HCT116 (cell line): ENCODE measurements around the gene NBAS. TPM values are rescaled to one million over a fixed set of nuclear protein-coding genes. Genes with fewer than 3 reads are reported as not detected.

Experiments used
- ATAC-seq: fragments of 200-7000 bp; cut with Tn5 transposase; 2 replicates; pipeline ENCODE4 v1.9.1; 2020; ENCODE audit warnings: mild to moderate bottlenecking, moderate library complexity
- BruUV-seq: library from RNA; stranded (reverse); fragments of 400-500 nt; replicated peaks from 2 replicates; lab custom pipeline; 2021; lab: Mats Ljungman, UMichigan
- CTCF ChIA-PET: fragments of 300-600 bp; sonication (Branson Sonifier 250); formaldehyde crosslinking; loops from one replicate; lab custom pipeline; 2021; ENCODE audit warnings: antibody characterized with exemption; lab: Charles Lee
- POLR2A ChIA-PET: fragments of 300-600, 350-600 bp; sonication (Branson Sonifier 250); formaldehyde crosslinking; loops from one replicate; lab custom pipeline; 2021; ENCODE audit warnings: antibody characterized with exemption; lab: Charles Lee
- RAD21 ChIA-PET, 2 experiments: fragments of 300-600 bp; sonication (Branson Sonifier 250); formaldehyde crosslinking; loops; one replicate each; lab custom pipeline; 2023; ENCODE audit warnings: low total read pairs in 2 of 2; ENCODE audit not compliant: uncharacterized antibody in 2 of 2, unreplicated experiment in 2 of 2, low non-redundant PET in 1 of 2; lab: Charles Lee
- DNase-seq: peaks from one replicate; pipeline ENCODE4 v3.0.0-alpha.2; 2010; ENCODE audit warnings: low read depth, low spot score
- H2AFZ ChIP-seq: fragments of 200-600 bp; shearing (Covaris generic), sonication (generic); 2 replicates; pipeline ENCODE4 v1.6.1; 2017; ENCODE audit warnings: low read depth, mixed run types, mixed read lengths, antibody characterized with exemption, low read length; ENCODE audit not compliant: poor library complexity, severe bottlenecking
- H3K27ac ChIP-seq: 2 replicates; pipeline ENCODE4 v1.5.1; 2012; ENCODE audit warnings: low read depth, low read length
- H3K27me3 ChIP-seq: fragments of 200-600 bp; sonication (generic); 2 replicates; pipeline ENCODE4 v1.6.1; 2016; ENCODE audit warnings: mixed run types, low read length, mixed read lengths; ENCODE audit not compliant: insufficient read depth
- H3K36me3 ChIP-seq, 2 experiments: fragments of 200-500 bp in 1 of 2; fragments of 200-600 bp in 1 of 2; sonication (Bioruptor generic) in 1 of 2; sonication (generic) in 1 of 2; 2 replicates each; pipeline versions ENCODE4 v1.5.1 to v1.6.1; 2014 to 2016; ENCODE audit warnings: low read length in 2 of 2, inconsistent platforms in 1 of 2, mixed read lengths in 1 of 2, mixed run types in 1 of 2; ENCODE audit not compliant: insufficient read depth in 2 of 2, control insufficient read depth in 1 of 2
- H3K4me1 ChIP-seq, 2 experiments: fragments of 200-600 bp in 1 of 2; sonication (generic) in 1 of 2; 2 replicates each; pipeline versions ENCODE4 v1.5.1 to v1.6.1; 2012 to 2017; ENCODE audit warnings: low read length in 2 of 2, inconsistent platforms in 1 of 2, mild to moderate bottlenecking in 1 of 2, mixed read lengths in 1 of 2, mixed run types in 1 of 2, moderate library complexity in 1 of 2; ENCODE audit not compliant: insufficient read depth in 2 of 2, control insufficient read depth in 1 of 2
- H3K4me2 ChIP-seq: fragments of 200-600 bp; sonication (generic); 2 replicates; pipeline ENCODE4 v1.6.1; 2017; ENCODE audit warnings: mixed run types, low read length, mixed read lengths
- H3K4me3 ChIP-seq, 2 experiments: fragments of 200-600 bp in 1 of 2; sonication (generic) in 1 of 2; replicated peaks in 1 of 2; 2 replicates each; pipeline ENCODE4 v1.5.1; 2011 to 2016; ENCODE audit warnings: low read length in 2 of 2, control low read depth in 1 of 2, low read depth in 1 of 2, mild to moderate bottlenecking in 1 of 2, mixed read lengths in 1 of 2, mixed run types in 1 of 2
- H3K79me2 ChIP-seq: fragments of 200-600 bp; sonication (generic); 2 replicates; pipeline ENCODE4 v1.6.1; 2017; ENCODE audit warnings: mild to moderate bottlenecking, mixed run types, low read length, moderate library complexity, mixed read lengths; ENCODE audit not compliant: insufficient read depth
- H3K9ac ChIP-seq: fragments of 200-600 bp; sonication (generic); 2 replicates; pipeline ENCODE4 v1.6.1; 2016; ENCODE audit warnings: low read length, mixed read lengths
- H3K9me2 ChIP-seq: fragments of 200-600 bp; sonication (generic), shearing (Covaris generic); 2 replicates; pipeline ENCODE4 v1.6.1; 2017; ENCODE audit warnings: mixed run types, mild to moderate bottlenecking, moderate library complexity; ENCODE audit not compliant: insufficient read depth
- H3K9me3 ChIP-seq, 2 experiments: fragments of 200-500 bp in 1 of 2; fragments of 200-600 bp in 1 of 2; sonication (Bioruptor generic) in 1 of 2; sonication (generic) in 1 of 2; 2 replicates each; pipeline ENCODE4 v1.6.1; 2014 to 2017; ENCODE audit warnings: low read length in 2 of 2, mixed read lengths in 2 of 2, inconsistent platforms in 1 of 2, low read depth in 1 of 2, mild to moderate bottlenecking in 1 of 2, mixed run types in 1 of 2, moderate library complexity in 1 of 2; ENCODE audit not compliant: control insufficient read depth in 1 of 2, insufficient read depth in 1 of 2
- H4K20me1 ChIP-seq: fragments of 200-600 bp; sonication (generic), shearing (Covaris generic); 2 replicates; pipeline ENCODE4 v1.6.1; 2017; ENCODE audit warnings: mixed run types, mild to moderate bottlenecking, moderate library complexity; ENCODE audit not compliant: insufficient read depth
- ATF3 ChIP-seq: IDR thresholded peaks from 2 replicates; pipeline ENCODE4 v1.6.1; 2012
- CBX3 ChIP-seq: IDR thresholded peaks from 2 replicates; pipeline ENCODE4 v1.6.1; 2012; ENCODE audit warnings: low read depth
- CEBPB ChIP-seq: IDR thresholded peaks from 2 replicates; pipeline ENCODE4 v1.6.1; 2012; ENCODE audit warnings: low read depth
- EGR1 ChIP-seq: IDR thresholded peaks from 2 replicates; pipeline ENCODE4 v1.6.1; 2012; ENCODE audit warnings: low read depth
- ELF1 ChIP-seq: IDR thresholded peaks from 2 replicates; pipeline ENCODE4 v1.6.1; 2012; ENCODE audit warnings: low read depth, borderline replicate concordance
- EZH2phosphoT487 ChIP-seq: fragments of 200-600 bp; IDR thresholded peaks from 2 replicates; pipeline ENCODE4 v1.6.1; 2018; ENCODE audit warnings: antibody characterized with exemption, borderline replicate concordance
- FOSL1 ChIP-seq: IDR thresholded peaks from 2 replicates; pipeline ENCODE4 v1.6.1; 2012; ENCODE audit warnings: low read depth
- JUND ChIP-seq: IDR thresholded peaks from 2 replicates; pipeline ENCODE4 v1.6.1; 2012
- MAX ChIP-seq: IDR thresholded peaks from 2 replicates; pipeline ENCODE4 v1.6.1; 2012
- POLR2A ChIP-seq: IDR thresholded peaks from 2 replicates; pipeline ENCODE4 v1.7.0; 2011; ENCODE audit warnings: borderline replicate concordance; ENCODE audit not compliant: insufficient read depth, insufficient read length; ENCODE audit errors: extremely low read depth
- POLR2AphosphoS5 ChIP-seq: IDR thresholded peaks from 2 replicates; pipeline ENCODE4 v1.6.1; 2011; ENCODE audit warnings: mild to moderate bottlenecking, low read depth, low read length, moderate library complexity
- RAD21 ChIP-seq: IDR thresholded peaks from 2 replicates; pipeline ENCODE4 v1.6.1; 2012; ENCODE audit warnings: low read depth, mild to moderate bottlenecking
- REST ChIP-seq: IDR thresholded peaks from 2 replicates; pipeline ENCODE4 v1.6.1; 2012; ENCODE audit warnings: low read depth
- SIN3A ChIP-seq: IDR thresholded peaks from 2 replicates; pipeline ENCODE4 v1.6.1; 2012; ENCODE audit warnings: low read depth
- SP1 ChIP-seq: IDR thresholded peaks from 2 replicates; pipeline ENCODE4 v1.6.1; 2012; ENCODE audit warnings: low read depth
- SRF ChIP-seq: IDR thresholded peaks from 2 replicates; pipeline ENCODE4 v1.6.1; 2012; ENCODE audit warnings: low read depth
- TCF7L2 ChIP-seq: IDR thresholded peaks from 2 replicates; pipeline ENCODE4 v1.7.0; 2011; ENCODE audit warnings: borderline replicate concordance, inconsistent platforms; ENCODE audit not compliant: insufficient read depth, insufficient read length; ENCODE audit errors: extremely low read depth
- YY1 ChIP-seq: IDR thresholded peaks from 2 replicates; pipeline ENCODE4 v1.6.1; 2011; ENCODE audit warnings: low read length, low read depth, moderate library complexity, mild to moderate bottlenecking; ENCODE audit not compliant: insufficient replicate concordance; ENCODE audit errors: extremely low read depth
- ZBTB33 ChIP-seq: IDR thresholded peaks from 2 replicates; pipeline ENCODE4 v1.6.1; 2011; ENCODE audit warnings: mild to moderate bottlenecking, low read length, moderate library complexity; ENCODE audit not compliant: insufficient replicate concordance; ENCODE audit errors: extremely low read depth
- ZFX ChIP-seq: fragments of 450-650 bp; IDR thresholded peaks from 2 replicates; pipeline ENCODE4 v1.6.1; 2017
- ZNF274 ChIP-seq: fragments of 200-500 bp; sonication (Bioruptor generic); IDR thresholded peaks from 2 replicates; pipeline ENCODE4 v1.6.1; 2014; ENCODE audit warnings: mild to moderate bottlenecking, low read depth, low read length, inconsistent platforms
- intact Hi-C: fragments of 100-400 bp; cut with micrococcal nuclease; formaldehyde crosslinking; loops from 2 replicates; pipeline ENCODE4 v1.10.0; 2022
- total RNA-seq: library from RNA; stranded (reverse); gene quantifications from one replicate; pipeline ENCODE4 v1.2.1, GENCODE V29; 2021; ENCODE audit not compliant: unreplicated experiment

Gene NBAS
- total RNA-seq, 1 experiment from 2014 or later, result 32.8 TPM

GRCh38 chr2:15591692-15592463 lies 30.7 kb upstream of the NBAS start, which contains the start of gene DDX1:
Gene DDX1 (plus strand): TSS chr2:15591868. CDS start chr2:15591934, 66 bp downstream.
- intact Hi-C loops, result loop anchor here (2.0 kb wide), 1 partner anchor 31 kb away; the partner anchor contains the start of gene NBAS
- Histone ChIP-seq H4K20me1 (no peaks in the 10 kb centered on the region), H2AFZ (peak within 1 kb of the TSS; percentile 3), H3K9me3 (no peaks in the 10 kb centered on the region), H3K4me2 (peak within 1 kb of the TSS; percentile 92), H3K4me3 (peak within 1 kb of the TSS; percentile 93 to 97), H3K4me1 (peaks cover 0 to 10% of the 10 kb centered on the region in 2 experiments; a peak in 2 of 4 replicates), H3K9ac (peak within 1 kb of the TSS; percentile 90), H3K79me2 (peaks cover 48% of the 10 kb centered on the region), H3K27me3 (no peaks in the 10 kb centered on the region), H3K9me2 (no peaks in the 10 kb centered on the region), H3K36me3 (peaks cover 15 to 17% of the 10 kb centered on the region in 2 experiments), H3K27ac (peak within 1 kb of the TSS; percentile 88)
- ATAC-seq, result peak; percentile 91
- peak; percentile 54 for DNase-seq
- ChIA-PET RAD21 (no interaction called here), CTCF (no interaction called here), POLR2A (no interaction called here)
- BruUV-seq, result TSS peak; percentile 59
- TF ChIP-seq JUND (no peak), CEBPB (no peak), YY1 (peak; percentile 89), REST (peak; percentile 32; the same call in 1 of the 2 replicates), TCF7L2 (peak; percentile 38), EZH2phosphoT487 (no peak), ZNF274 (no peak), MAX (peak; percentile 94), CBX3 (peak; percentile 92), ZFX (peak; percentile 88), SIN3A (peak; percentile 79), SP1 (peak; percentile 63), POLR2A (peak; percentile 45), ATF3 (no peak), ELF1 (peak; percentile 39; the same call in 1 of the 2 replicates), EGR1 (no peak), RAD21 (no peak), SRF (no peak), ZBTB33 (peak; percentile 71), FOSL1 (no peak), POLR2AphosphoS5 (peak; percentile 88)
